GM19193 (cell line): ENCODE results near the gene CNDP2.

Experiments
- POLR2A ChIP-seq: IDR thresholded peaks from 4 replicates; pipeline ENCODE4 v1.6.1; 2011; ENCODE audit not compliant: insufficient read depth, insufficient read length; ENCODE audit errors: extremely low read depth

Gene CNDP2

GRCh38 chr18:74517236-74517630, 21.1 kb downstream of the CNDP2 start:
- no peak for TF ChIP-seq POLR2A

- no peak for TF ChIP-seq POLR2A
Measured at GRCh38 chr18:74518456-74519295, 22.5 kb downstream of the CNDP2 start.

GRCh38 chr18:74519320-74520095, 23.3 kb downstream of the CNDP2 start:
- no peak for TF ChIP-seq POLR2A

DNA sequence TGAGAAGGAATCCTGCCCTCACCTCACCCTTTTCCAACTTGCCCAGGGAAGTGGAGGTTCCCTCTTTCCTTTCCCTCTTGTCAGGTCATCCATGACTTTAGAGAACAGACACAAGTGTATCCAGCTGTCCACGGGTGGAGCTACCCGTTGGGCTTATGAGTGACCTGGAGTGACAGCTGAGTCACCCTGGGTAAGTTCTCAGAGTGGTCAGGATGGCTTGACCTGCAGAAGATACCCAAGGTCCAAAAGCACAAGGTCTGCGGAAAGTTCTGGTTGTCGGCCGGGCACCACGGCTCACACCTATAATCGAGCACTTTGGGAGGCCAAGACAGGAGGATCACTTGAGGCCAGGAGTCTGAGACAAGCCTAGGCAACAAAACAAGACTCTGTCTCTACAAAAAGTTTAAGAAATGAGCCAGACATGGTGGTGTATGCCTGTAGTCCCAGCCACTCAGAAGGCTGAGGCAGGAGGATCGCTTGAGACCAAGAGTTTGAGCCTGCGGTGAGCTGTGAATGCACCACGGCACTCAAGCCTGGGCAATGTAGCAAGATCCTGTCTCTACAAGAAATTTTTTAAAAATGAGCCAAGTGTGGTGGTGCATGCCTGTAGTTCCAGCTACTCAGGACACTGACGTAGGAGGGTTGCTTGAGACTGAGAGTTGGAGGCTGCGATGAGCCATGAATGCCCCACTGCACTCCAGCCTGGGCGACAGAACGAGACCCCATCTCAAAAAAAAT, 24.1 kb downstream of the CNDP2 start:
- TF ChIP-seq POLR2A: no peak

- no peak for TF ChIP-seq POLR2A
Measured at GRCh38 chr18:74521068-74521725, 25.0 kb downstream of the CNDP2 start.

- no peak for TF ChIP-seq POLR2A
Measured at GRCh38 chr18:74522635-74523548, 26.7 kb downstream of the CNDP2 start.

GRCh38 chr18:74524097-74524496, 27.9 kb downstream of the CNDP2 start:
- no peak for TF ChIP-seq POLR2A

DNA sequence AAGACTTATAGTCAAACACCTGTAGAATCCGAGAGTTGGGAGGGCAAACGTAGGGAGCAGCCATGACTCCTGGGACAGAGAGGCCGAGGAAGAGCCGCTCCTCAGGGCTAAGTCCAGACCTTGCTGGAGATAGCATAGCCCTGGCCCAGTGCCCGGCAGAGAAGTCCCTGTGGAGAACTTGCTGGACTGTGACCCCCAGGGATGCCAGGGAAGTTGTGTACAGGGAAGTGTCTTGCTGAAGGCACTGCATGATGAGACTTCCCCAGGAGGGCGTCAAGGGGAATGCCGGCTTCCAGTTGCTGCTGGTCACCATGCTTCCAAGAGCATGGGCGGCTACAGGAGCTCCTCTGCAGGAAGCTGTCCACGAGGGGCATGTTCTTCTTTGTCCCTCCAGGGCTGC, 29.6 kb downstream of the CNDP2 start:
- no peak for TF ChIP-seq POLR2A

- TF ChIP-seq POLR2A: no peak
Measured at GRCh38 chr18:74526488-74526887, 30.3 kb downstream of the CNDP2 start.

- TF ChIP-seq POLR2A: no peak
Measured at GRCh38 chr18:74528478-74528877, 32.3 kb downstream of the CNDP2 start.

- no peak for TF ChIP-seq POLR2A
Measured at GRCh38 chr18:74528913-74529312, 32.8 kb downstream of the CNDP2 start.

DNA sequence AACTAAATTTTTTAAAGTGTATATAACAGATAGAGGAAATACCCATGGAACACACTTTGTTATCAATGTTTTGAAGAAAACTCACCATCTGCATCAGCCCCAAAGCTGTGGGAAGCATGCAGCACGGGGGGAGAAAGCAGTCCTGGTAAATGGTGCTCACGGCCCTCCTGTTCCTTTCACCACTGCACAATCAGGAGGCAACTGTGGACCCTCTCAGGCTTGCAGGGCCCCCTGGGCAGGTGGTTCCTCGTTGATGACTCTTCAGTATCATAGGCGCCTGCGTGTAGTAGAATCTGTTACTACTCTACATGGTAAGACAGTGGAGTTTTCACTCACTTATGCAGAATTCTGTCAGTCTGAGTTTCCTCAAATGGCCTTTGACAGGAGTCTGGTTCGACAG, 33.2 kb downstream of the CNDP2 start:
- no peak for TF ChIP-seq POLR2A

DNA sequence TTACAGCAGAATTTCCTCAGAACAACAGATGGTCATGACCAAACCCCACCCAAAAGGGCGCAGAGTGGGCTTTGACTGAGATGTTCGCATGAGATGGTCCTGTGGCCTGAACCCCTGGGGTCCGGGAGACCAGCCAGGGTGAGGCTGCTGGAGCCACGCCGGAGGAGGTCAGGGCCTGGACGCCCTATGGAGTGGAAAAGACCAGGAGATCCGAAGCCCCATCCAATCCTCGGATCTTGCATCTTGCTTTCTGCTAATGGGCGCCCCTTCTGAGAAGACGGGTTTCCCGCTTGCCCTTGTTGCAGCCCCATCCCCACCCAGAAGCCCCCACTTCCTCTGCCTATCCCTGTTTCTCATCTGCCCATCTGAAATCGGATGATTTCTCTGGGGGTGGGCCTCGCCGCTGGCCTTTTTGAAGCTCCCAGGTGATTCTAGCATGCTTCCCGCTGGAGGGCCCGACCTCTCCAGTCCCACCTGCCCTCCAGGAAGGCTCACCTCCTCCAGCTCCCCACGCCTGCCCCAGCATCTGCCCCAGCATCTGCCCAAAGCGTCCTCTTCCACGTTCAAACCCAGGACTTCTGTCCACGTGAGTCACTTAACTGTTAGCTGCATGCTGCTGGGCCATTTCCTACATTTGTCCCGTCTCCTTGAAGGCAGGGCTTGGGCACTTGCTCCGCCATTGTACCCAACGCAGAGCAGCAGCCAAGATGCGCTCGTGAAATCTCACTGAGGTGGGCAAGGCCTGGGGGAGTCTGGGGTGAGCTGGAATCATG, 33.8 kb downstream of the CNDP2 start:
- TF ChIP-seq POLR2A: no peak
